Transverse colon (tissue), 3 donors: ENCODE measurements around the gene CHRD.

Experiments used
- POLR2A ChIP-seq: fragments of 450-650 bp; IDR thresholded peaks from one replicate; pipeline ENCODE4 v1.6.1; 2016; ENCODE audit warnings: antibody characterized with exemption, mild to moderate bottlenecking, moderate library complexity
- TF ChIP-seq, protein P1 (sequence below), 5 experiments: fragments of 200-600 bp in 3 of 5; fragments of 450-650 bp in 2 of 5; sonication (generic) in 3 of 5; IDR thresholded peaks; 1 replicate in 2 of 5; 2 replicates in 3 of 5; pipeline ENCODE4 v1.5.1; 2016 to 2017; ENCODE audit warnings: antibody characterized with exemption in 5 of 5, inconsistent platforms in 3 of 5, mild to moderate bottlenecking in 2 of 5, moderate library complexity in 1 of 5

DNA sequence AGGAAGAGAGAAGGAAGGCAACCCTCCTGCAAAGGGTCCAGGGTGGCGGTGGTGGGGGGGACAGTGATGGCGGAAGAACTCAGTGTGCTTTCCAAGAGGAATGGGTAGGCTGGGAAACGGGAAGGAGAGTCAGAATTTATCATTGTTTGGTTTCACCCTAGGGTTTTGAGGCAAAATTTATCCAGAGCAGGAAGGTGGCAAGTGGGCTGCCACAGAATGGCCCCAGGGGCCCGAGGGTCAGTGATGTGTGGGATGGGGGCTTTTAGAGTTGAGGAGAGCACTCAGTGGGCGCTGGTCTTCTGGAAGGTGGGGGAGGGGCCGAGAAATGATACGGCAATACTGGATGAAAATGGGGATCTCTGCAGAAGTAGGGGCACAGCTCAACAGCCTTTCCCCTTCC lies 41.9 kb upstream of the CHRD start:
- TF ChIP-seq, protein P1, sequence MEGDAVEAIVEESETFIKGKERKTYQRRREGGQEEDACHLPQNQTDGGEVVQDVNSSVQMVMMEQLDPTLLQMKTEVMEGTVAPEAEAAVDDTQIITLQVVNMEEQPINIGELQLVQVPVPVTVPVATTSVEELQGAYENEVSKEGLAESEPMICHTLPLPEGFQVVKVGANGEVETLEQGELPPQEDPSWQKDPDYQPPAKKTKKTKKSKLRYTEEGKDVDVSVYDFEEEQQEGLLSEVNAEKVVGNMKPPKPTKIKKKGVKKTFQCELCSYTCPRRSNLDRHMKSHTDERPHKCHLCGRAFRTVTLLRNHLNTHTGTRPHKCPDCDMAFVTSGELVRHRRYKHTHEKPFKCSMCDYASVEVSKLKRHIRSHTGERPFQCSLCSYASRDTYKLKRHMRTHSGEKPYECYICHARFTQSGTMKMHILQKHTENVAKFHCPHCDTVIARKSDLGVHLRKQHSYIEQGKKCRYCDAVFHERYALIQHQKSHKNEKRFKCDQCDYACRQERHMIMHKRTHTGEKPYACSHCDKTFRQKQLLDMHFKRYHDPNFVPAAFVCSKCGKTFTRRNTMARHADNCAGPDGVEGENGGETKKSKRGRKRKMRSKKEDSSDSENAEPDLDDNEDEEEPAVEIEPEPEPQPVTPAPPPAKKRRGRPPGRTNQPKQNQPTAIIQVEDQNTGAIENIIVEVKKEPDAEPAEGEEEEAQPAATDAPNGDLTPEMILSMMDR (IDR thresholded peaks at IDR 0.05) = no peak
- no peak for TF ChIP-seq POLR2A
